ENCODE results near the gene TMEM192. TPM values are rescaled to one million over a fixed set of nuclear protein-coding genes. Genes with fewer than 3 reads are reported as not detected.

The TMEM192 gene
- total and polyA plus RNA-seq, 7 donors: 4.7 to 12.5 (median 7.4) TPM

DNA sequence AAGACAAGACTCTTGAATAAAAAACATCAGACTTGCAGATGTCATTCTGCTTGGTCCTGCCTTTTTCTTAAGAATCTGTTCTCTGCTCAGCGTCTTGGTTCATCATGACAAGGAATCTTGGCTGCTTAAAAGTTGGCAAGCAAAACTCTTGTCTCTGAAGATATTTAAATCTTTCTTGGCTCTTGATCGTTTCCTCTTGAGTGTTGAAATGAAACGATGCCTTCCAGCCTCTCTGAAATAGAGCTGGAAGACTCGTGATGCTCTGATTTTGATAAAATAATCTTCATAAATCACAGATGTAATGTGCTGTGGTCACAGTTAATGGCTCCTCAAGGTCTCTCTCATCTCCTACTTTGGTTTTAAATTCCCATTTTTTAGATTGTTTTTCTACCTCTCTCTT, 39.9 kb upstream of the TMEM192 start:
- Histone ChIP-seq H3K4me3 (no peak overlapping the region), H3K27me3 (no peaks in the 10 kb centered on the region), H3K9me3 (peaks cover 0 to 4% (median 0%) of the 10 kb centered on the region in 4 donors), H3K4me1 (peaks cover 0 to 4% (median 2%) of the 10 kb centered on the region in 4 donors), H3K27ac (no peak overlapping the region), H3K36me3 (no peaks in the 10 kb centered on the region)
- no peak for DNase-seq
- intact Hi-C loops (cut with DNase I): no loop called here
- TF ChIP-seq, protein P1, sequence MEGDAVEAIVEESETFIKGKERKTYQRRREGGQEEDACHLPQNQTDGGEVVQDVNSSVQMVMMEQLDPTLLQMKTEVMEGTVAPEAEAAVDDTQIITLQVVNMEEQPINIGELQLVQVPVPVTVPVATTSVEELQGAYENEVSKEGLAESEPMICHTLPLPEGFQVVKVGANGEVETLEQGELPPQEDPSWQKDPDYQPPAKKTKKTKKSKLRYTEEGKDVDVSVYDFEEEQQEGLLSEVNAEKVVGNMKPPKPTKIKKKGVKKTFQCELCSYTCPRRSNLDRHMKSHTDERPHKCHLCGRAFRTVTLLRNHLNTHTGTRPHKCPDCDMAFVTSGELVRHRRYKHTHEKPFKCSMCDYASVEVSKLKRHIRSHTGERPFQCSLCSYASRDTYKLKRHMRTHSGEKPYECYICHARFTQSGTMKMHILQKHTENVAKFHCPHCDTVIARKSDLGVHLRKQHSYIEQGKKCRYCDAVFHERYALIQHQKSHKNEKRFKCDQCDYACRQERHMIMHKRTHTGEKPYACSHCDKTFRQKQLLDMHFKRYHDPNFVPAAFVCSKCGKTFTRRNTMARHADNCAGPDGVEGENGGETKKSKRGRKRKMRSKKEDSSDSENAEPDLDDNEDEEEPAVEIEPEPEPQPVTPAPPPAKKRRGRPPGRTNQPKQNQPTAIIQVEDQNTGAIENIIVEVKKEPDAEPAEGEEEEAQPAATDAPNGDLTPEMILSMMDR (IDR thresholded peaks at IDR 0.05): no peak
- no peak for TF ChIP-seq POLR2A (IDR thresholded peaks at IDR 0.05)
- no peak for TF ChIP-seq EP300 (IDR thresholded peaks at IDR 0.05)
- no peak for TF ChIP-seq POLR2AphosphoS5 (IDR thresholded peaks at IDR 0.05)
- 71 to 72% methylated on average over 4 of the region's 4 CpGs for WGBS, 2 donors

DNA sequence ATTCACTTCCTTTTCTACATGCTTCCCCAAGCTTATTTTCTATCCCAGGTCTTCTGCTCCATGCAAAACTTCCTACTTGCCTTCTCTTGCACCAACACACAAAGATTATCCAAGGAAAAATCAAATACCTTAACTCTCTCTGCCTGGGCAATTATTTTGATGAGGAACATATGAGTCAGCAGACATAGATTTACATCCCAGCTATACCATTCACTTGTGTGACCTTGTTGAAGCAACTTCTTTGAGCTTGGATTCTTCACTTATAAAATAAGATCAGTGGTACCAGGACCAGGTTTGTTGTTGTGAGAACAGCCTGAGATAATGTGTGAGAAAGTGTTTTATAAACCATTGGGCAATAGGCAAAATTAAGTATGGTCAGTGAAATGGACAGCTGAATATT, 39.1 kb upstream of the TMEM192 start:
- TF ChIP-seq EP300 (IDR thresholded peaks at IDR 0.05) (no peak), POLR2AphosphoS5 (IDR thresholded peaks at IDR 0.05) (no peak), POLR2A (IDR thresholded peaks at IDR 0.05) (no peak)
- TF ChIP-seq, protein P1 (IDR thresholded peaks at IDR 0.05): no peak
- Histone ChIP-seq H3K27ac (no peak overlapping the region), H3K4me1 (peaks cover 0 to 4% (median 2%) of the 10 kb centered on the region in 4 donors), H3K36me3 (no peaks in the 10 kb centered on the region), H3K4me3 (no peak overlapping the region), H3K27me3 (no peaks in the 10 kb centered on the region), H3K9me3 (no peaks in the 10 kb centered on the region)
- DNase-seq: no peak
- intact Hi-C loops (cut with DNase I): no loop called here

DNA sequence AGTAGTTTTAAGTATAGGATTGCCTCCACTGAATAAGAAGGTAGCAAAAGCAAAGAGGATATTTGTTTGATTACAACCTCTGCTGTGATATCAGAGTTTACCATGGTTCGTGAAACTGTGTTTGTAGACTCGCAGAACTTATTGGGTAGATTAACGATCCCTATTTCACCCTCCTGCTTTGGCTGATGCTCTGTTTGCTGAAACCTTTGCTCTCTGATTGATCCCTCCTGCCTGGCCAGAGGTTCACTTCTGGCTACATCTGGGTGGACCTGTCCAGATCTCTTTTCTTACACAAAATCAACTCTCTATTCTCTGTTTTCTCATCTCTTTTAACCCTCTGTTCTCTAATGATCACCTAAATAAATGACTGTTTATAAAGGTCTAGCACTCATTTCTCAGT, 37.9 kb upstream of the TMEM192 start:
- no peak overlapping the region for H3K4me3 ChIP-seq
- DNase-seq: no peak
- H3K9me3 ChIP-seq: no peaks in the 10 kb centered on the region
- TF ChIP-seq, protein P1 (IDR thresholded peaks at IDR 0.05): no peak
- no peak for TF ChIP-seq POLR2A (IDR thresholded peaks at IDR 0.05)
- TF ChIP-seq EP300 (IDR thresholded peaks at IDR 0.05): no peak
- no peak for TF ChIP-seq POLR2AphosphoS5 (IDR thresholded peaks at IDR 0.05)
- no peak overlapping the region for H3K27ac ChIP-seq
- H3K4me1 ChIP-seq: peaks cover 0 to 4% (median 2%) of the 10 kb centered on the region in 4 donors
- intact Hi-C loops (cut with DNase I): no loop called here
- WGBS, 2 donors: 62 to 89% methylated on average over 3 of the region's 3 CpGs
- H3K36me3 ChIP-seq: no peaks in the 10 kb centered on the region
- H3K27me3 ChIP-seq: no peaks in the 10 kb centered on the region

DNA sequence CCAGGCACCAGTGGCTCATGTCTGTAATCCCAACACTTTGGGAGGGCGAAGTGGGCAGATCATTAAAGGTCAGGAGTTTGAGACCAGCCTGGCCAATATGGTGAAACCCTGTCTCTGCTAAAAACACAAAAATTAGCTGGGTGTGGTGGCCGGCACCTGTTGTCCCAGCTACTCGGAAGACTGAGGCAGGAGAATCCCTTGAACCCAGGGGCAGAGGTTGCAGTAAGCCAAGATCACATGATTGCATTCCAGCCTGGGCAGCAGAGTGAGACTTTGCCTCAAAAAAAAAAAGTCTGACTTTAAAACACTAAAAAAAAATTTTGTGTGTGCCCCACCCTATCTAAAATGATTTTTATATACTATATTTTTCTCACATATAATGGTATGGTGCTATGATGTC, 26.2 kb upstream of the TMEM192 start:
- no peaks in the 10 kb centered on the region for H3K4me1 ChIP-seq
- H3K27ac ChIP-seq: no peak overlapping the region
- H3K36me3 ChIP-seq: no peaks in the 10 kb centered on the region
- H3K27me3 ChIP-seq: no peaks in the 10 kb centered on the region
- intact Hi-C loops (cut with DNase I): no loop called here
- H3K9me3 ChIP-seq: no peaks in the 10 kb centered on the region
- no peak for DNase-seq
- TF ChIP-seq, protein P1 (IDR thresholded peaks at IDR 0.05): no peak
- TF ChIP-seq EP300 (IDR thresholded peaks at IDR 0.05) (no peak), POLR2A (IDR thresholded peaks at IDR 0.05) (no peak), POLR2AphosphoS5 (IDR thresholded peaks at IDR 0.05) (no peak)
- WGBS, 2 donors: 73 to 90% methylated on average over 3 of the region's 3 CpGs
- no peak overlapping the region for H3K4me3 ChIP-seq

DNA sequence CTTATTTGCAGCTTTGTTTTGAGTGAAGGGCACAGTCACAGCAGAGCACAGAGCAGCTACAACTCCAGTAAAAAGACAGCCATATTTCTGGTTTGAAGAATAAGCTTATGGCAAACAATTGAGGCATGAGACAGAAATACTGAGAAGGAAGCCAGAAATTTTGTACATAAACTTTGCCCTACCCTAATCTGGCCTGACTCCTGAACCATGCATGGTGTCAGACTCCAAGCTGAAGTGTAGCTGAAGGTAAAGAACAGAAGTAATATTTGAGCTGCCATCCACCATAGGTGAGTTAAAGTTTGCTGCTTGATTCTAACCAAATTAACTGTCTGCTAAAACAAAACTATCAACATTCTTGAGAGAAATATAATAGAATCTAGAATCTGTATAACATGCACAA, 24.5 kb upstream of the TMEM192 start:
- H3K36me3 ChIP-seq: no peaks in the 10 kb centered on the region
- TF ChIP-seq EP300 (IDR thresholded peaks at IDR 0.05): no peak
- TF ChIP-seq, protein P1 (IDR thresholded peaks at IDR 0.05): no peak
- no peak for TF ChIP-seq POLR2A (IDR thresholded peaks at IDR 0.05)
- no peak for TF ChIP-seq POLR2AphosphoS5 (IDR thresholded peaks at IDR 0.05)

More for the DNA sequence above, 24.5 kb upstream of the TMEM192 start:
- DNase-seq: no peak
- intact Hi-C loops (cut with DNase I): no loop called here
- Histone ChIP-seq H3K4me3 (no peak overlapping the region), H3K27ac (no peak overlapping the region), H3K27me3 (no peaks in the 10 kb centered on the region), H3K9me3 (no peaks in the 10 kb centered on the region), H3K4me1 (no peaks in the 10 kb centered on the region)

Measured in sigmoid colon (tissue), 7 donors.